GM12801 (cell line): ENCODE data around the gene POLA1.

Source experiments
- TF ChIP-seq, protein P1 (sequence below): IDR thresholded peaks from one replicate; pipeline ENCODE4 v1.5.1; 2011; ENCODE audit warnings: control low read depth; ENCODE audit not compliant: insufficient read length; ENCODE audit errors: extremely low read depth

POLA1 gene

DNA sequence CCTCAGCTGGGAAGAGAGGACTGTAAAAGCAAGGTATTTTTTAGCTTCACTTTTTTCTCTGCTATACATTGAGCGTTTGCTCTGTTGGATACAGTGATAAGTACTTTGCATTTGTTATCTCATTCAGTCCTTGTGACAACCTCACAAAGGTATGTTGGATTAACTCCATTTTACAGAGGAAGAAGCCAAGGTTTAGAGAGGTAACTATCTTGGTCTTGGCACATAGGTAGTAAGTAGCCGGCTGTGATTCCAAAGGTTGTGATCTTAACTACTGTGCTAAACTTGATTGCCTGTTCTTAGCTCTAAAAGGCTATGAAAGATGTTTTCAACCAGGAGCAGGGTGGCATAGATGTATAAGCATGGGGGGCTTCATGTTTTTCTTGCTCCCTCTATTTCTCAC is 134.4 kb downstream of the POLA1 start:
- TF ChIP-seq, protein P1, sequence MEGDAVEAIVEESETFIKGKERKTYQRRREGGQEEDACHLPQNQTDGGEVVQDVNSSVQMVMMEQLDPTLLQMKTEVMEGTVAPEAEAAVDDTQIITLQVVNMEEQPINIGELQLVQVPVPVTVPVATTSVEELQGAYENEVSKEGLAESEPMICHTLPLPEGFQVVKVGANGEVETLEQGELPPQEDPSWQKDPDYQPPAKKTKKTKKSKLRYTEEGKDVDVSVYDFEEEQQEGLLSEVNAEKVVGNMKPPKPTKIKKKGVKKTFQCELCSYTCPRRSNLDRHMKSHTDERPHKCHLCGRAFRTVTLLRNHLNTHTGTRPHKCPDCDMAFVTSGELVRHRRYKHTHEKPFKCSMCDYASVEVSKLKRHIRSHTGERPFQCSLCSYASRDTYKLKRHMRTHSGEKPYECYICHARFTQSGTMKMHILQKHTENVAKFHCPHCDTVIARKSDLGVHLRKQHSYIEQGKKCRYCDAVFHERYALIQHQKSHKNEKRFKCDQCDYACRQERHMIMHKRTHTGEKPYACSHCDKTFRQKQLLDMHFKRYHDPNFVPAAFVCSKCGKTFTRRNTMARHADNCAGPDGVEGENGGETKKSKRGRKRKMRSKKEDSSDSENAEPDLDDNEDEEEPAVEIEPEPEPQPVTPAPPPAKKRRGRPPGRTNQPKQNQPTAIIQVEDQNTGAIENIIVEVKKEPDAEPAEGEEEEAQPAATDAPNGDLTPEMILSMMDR, result no peak

DNA sequence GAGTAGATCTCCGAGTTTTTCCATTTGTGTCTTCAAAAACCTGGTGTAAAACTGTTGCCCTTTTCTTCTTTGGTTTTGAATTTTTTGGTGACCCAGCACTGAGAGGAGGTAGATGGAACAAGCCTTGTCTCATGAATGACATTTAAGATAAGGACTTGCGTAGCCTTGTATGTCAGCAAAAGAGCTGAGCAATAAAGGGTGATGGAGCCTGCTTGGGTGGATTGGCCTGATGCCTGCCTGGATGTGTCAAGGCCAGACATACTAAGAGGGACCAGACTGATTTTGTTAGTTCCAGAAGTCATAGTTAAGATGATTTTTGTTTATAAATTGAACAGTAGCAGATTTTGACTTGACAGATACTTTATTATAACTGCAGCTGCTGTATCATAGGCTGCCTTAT is 134.9 kb downstream of the POLA1 start:
- TF ChIP-seq, protein P1, result no peak

GRCh38 chrX:24833695-24834094 is 140.0 kb downstream of the POLA1 start:
- TF ChIP-seq, protein P1, result no peak

GRCh38 chrX:24837966-24838365 is 144.2 kb downstream of the POLA1 start:
- TF ChIP-seq, protein P1, result no peak

GRCh38 chrX:24838629-24839028 is 144.9 kb downstream of the POLA1 start:
- TF ChIP-seq, protein P1, result no peak

- TF ChIP-seq, protein P1, result no peak
Observed at GRCh38 chrX:24839331-24839730, 145.6 kb downstream of the POLA1 start.

DNA sequence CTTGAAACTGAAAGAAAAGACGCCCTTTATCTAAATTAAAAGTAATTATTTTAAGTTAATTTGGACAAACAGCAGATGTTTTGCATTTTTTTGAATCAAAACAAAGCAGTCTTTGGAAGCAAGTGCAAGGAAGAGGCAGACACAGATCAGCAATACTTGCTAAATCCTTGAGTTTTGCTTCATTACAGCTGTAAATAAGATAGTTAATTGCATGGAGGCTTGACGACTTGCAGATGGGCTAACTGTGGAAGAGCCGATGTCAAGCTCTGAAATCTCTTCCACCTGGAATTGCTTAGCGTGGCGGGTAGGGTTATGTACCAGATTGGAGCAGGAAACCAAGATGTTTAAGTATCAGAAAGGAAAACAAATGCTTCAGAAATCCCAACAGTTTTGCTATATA is 148.8 kb downstream of the POLA1 start:
- TF ChIP-seq, protein P1, result no peak
